H1 (cell line): ENCODE measurements around the gene RTL5.

ENCODE experiments used
- BRCA1 ChIP-seq: IDR thresholded peaks from 2 replicates; pipeline ENCODE4 v1.6.1; 2012; ENCODE audit warnings: low read depth, low read length, improper control_type of control experiment
- EP300 ChIP-seq, 2 experiments: IDR thresholded peaks; 1 replicate in 1 of 2; 2 replicates in 1 of 2; pipeline ENCODE4 v1.6.1; 2011 to 2012; ENCODE audit warnings: low read depth in 2 of 2, low read length in 2 of 2, mild to moderate bottlenecking in 2 of 2, borderline replicate concordance in 1 of 2, inconsistent platforms in 1 of 2, moderate library complexity in 1 of 2
- EZH2 ChIP-seq: fragments of 200-600 bp; sonication (generic); IDR thresholded peaks from 2 replicates; pipeline ENCODE4 v1.7.1; 2012; ENCODE audit warnings: low read depth, mild to moderate bottlenecking, moderate library complexity, low read length, inconsistent platforms; ENCODE audit not compliant: severe bottlenecking
- POLR2A ChIP-seq, 2 experiments: IDR thresholded peaks; 1 replicate in 1 of 2; 2 replicates in 1 of 2; pipeline ENCODE4 v1.6.1; 2011; ENCODE audit warnings: low read depth in 2 of 2, low read length in 2 of 2, mild to moderate bottlenecking in 2 of 2; ENCODE audit errors: control extremely low read depth in 1 of 2
- RAD21 ChIP-seq, 2 experiments: IDR thresholded peaks in 1 of 2; conservative IDR thresholded peaks in 1 of 2; 2 replicates each; pipeline ENCODE4 v1.6.1; 2011; ENCODE audit warnings: low read depth in 2 of 2, low read length in 2 of 2, improper control_type of control experiment in 1 of 2, inconsistent platforms in 1 of 2, mild to moderate bottlenecking in 1 of 2, moderate library complexity in 1 of 2
- ZNF274 ChIP-seq: IDR thresholded peaks from 2 replicates; pipeline ENCODE4 v1.7.0; 2012; ENCODE audit warnings: low read length, borderline replicate concordance; ENCODE audit errors: extremely low read depth
- TF ChIP-seq, protein P1 (sequence below), 3 experiments: IDR thresholded peaks; 1 replicate in 2 of 3; 2 replicates in 1 of 3; pipeline versions ENCODE4 v1.5.1 to v1.6.1; 2011; ENCODE audit warnings: low read length in 3 of 3, mild to moderate bottlenecking in 3 of 3, inconsistent platforms in 2 of 3, low read depth in 1 of 3, moderate library complexity in 1 of 3; ENCODE audit not compliant: insufficient read depth in 1 of 3; ENCODE audit errors: control extremely low read depth in 1 of 3

DNA sequence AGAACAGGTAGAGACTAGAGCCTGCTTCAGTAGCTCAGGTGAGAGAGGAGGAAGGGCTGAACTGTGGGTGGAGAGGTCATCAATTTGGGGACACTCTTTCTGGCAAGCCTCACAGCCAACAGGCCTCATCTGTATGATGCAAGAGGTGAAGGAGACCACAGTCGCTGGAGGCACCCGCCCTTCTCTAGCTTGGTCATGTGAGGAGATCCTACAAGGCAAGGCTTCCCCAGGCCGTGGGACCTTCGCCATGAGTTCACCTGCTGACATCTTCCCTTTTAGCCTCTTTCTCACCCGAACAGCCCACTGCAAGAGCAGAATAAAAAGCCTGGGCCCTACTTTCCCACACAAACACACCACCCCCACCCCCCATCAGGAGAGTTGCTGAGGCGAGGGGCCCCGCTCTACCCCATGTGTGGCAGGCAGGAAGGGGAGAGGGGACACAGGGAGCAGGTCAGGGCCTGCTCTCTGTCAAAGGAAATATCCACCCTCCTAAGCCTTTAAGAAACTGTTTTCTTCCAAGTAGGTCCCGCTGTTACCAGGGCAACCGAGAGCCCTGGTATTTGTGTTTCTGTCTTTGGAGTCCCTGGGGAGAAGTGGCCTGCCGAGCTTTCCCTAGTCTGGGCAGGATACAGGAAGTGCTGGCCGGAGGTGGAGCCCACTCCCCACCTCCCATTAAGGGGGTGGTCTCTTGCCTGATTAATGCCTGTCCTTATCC lies 8.1 kb downstream of the RTL5 start:
- TF ChIP-seq POLR2A (IDR thresholded peaks at IDR 0.05; ENCODE audit: control extremely low read depth in 1 of 2, low read depth in 2 of 2, low read length in 2 of 2), result no peak; a peak in 1 of 3 replicates
- TF ChIP-seq, protein P1, sequence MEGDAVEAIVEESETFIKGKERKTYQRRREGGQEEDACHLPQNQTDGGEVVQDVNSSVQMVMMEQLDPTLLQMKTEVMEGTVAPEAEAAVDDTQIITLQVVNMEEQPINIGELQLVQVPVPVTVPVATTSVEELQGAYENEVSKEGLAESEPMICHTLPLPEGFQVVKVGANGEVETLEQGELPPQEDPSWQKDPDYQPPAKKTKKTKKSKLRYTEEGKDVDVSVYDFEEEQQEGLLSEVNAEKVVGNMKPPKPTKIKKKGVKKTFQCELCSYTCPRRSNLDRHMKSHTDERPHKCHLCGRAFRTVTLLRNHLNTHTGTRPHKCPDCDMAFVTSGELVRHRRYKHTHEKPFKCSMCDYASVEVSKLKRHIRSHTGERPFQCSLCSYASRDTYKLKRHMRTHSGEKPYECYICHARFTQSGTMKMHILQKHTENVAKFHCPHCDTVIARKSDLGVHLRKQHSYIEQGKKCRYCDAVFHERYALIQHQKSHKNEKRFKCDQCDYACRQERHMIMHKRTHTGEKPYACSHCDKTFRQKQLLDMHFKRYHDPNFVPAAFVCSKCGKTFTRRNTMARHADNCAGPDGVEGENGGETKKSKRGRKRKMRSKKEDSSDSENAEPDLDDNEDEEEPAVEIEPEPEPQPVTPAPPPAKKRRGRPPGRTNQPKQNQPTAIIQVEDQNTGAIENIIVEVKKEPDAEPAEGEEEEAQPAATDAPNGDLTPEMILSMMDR (IDR thresholded peaks at IDR 0.05; ENCODE audit: control extremely low read depth in 1 of 3, insufficient read depth in 1 of 3, low read depth in 1 of 3, low read length in 3 of 3), result no peak
- no peak for TF ChIP-seq RAD21 (IDR thresholded peaks at IDR 0.05 in 1 of 2, conservative IDR thresholded peaks at IDR 0.05 in 1 of 2; ENCODE audit: low read depth in 2 of 2, low read length in 2 of 2)
- TF ChIP-seq ZNF274, result no peak
- no peak for TF ChIP-seq EZH2
- TF ChIP-seq EP300 (IDR thresholded peaks at IDR 0.05; ENCODE audit: borderline replicate concordance in 1 of 2, low read depth in 2 of 2, low read length in 2 of 2), result no peak
- no peak for TF ChIP-seq BRCA1
